ENCODE data around the gene CCL8. TPM values are rescaled to one million over a fixed set of nuclear protein-coding genes. Genes with fewer than 3 reads are reported as not detected.

CCL8 gene
- total RNA-seq, 1 donor from 2014 or later, result not detected

GRCh38 chr17:34285286-34285792 is 33.9 kb upstream of the CCL8 start, which contains the start of gene CCL11:
TSS of gene CCL11 (plus strand) at chr17:34285742. CDS start at chr17:34285809, 67 bp downstream.
- TF ChIP-seq, protein P1, sequence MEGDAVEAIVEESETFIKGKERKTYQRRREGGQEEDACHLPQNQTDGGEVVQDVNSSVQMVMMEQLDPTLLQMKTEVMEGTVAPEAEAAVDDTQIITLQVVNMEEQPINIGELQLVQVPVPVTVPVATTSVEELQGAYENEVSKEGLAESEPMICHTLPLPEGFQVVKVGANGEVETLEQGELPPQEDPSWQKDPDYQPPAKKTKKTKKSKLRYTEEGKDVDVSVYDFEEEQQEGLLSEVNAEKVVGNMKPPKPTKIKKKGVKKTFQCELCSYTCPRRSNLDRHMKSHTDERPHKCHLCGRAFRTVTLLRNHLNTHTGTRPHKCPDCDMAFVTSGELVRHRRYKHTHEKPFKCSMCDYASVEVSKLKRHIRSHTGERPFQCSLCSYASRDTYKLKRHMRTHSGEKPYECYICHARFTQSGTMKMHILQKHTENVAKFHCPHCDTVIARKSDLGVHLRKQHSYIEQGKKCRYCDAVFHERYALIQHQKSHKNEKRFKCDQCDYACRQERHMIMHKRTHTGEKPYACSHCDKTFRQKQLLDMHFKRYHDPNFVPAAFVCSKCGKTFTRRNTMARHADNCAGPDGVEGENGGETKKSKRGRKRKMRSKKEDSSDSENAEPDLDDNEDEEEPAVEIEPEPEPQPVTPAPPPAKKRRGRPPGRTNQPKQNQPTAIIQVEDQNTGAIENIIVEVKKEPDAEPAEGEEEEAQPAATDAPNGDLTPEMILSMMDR (IDR thresholded peaks at IDR 0.05; ENCODE audit: unreplicated experiment), result no peak
- no peaks in the 10 kb centered on the region for H3K36me3 Mint-ChIP-seq (ENCODE audit: insufficient read depth)
- no peak within 1 kb of the TSS for H3K27ac Mint-ChIP-seq
- DNase-seq (ENCODE audit: low spot score, unreplicated experiment), result no peak
- H3K4me3 Mint-ChIP-seq (ENCODE audit: low read depth), result no peak within 1 kb of the TSS
- H3K4me1 Mint-ChIP-seq (ENCODE audit: low read depth), result no peaks in the 10 kb centered on the region
- peaks cover 8% of the 10 kb centered on the region for H3K9me3 Mint-ChIP-seq (ENCODE audit: low read depth)
- H3K27me3 Mint-ChIP-seq, result peaks cover 14% of the 10 kb centered on the region

- no peak overlapping the region for H3K4me3 Mint-ChIP-seq (ENCODE audit: low read depth)
- no peaks in the 10 kb centered on the region for H3K9me3 Mint-ChIP-seq (ENCODE audit: low read depth)
- no peak overlapping the region for H3K27ac Mint-ChIP-seq
- TF ChIP-seq, protein P1 (IDR thresholded peaks at IDR 0.05; ENCODE audit: unreplicated experiment), result no peak
- peaks cover 14% of the 10 kb centered on the region for H3K27me3 Mint-ChIP-seq
- no peak for DNase-seq (ENCODE audit: low spot score, unreplicated experiment)
- H3K36me3 Mint-ChIP-seq (ENCODE audit: insufficient read depth), result no peaks in the 10 kb centered on the region
- no peaks in the 10 kb centered on the region for H3K4me1 Mint-ChIP-seq (ENCODE audit: low read depth)
Measured at GRCh38 chr17:34287875-34288274, 31.4 kb upstream of the CCL8 start.

DNA sequence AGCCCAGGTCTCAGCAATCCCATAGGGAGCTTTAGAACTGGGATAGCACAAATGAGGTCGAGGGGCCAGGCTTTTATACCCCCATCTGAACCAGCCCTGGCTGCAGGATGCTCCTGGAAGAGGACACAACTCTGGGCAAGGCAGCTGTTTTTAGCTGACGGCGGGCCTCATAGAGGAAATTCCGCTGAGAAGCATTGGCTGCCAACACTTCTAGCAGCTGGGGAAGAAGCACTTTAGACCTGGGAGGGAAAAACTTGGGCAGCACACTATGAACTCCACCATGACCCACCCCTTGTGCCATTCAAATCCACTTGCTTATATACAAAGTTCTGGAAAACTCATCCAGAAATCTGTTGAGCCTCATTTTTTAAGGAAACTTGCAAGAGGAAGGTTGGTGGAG is 28.6 kb upstream of the CCL8 start:
- H3K36me3 Mint-ChIP-seq (ENCODE audit: insufficient read depth), result no peaks in the 10 kb centered on the region
- H3K4me1 Mint-ChIP-seq (ENCODE audit: low read depth), result no peaks in the 10 kb centered on the region
- H3K4me3 Mint-ChIP-seq (ENCODE audit: low read depth), result no peak overlapping the region
- no peak overlapping the region for H3K27ac Mint-ChIP-seq
- TF ChIP-seq, protein P1 (IDR thresholded peaks at IDR 0.05; ENCODE audit: unreplicated experiment), result no peak
- peaks cover 9% of the 10 kb centered on the region for H3K27me3 Mint-ChIP-seq
- DNase-seq (ENCODE audit: low spot score, unreplicated experiment), result no peak
- no peaks in the 10 kb centered on the region for H3K9me3 Mint-ChIP-seq (ENCODE audit: low read depth)

DNA sequence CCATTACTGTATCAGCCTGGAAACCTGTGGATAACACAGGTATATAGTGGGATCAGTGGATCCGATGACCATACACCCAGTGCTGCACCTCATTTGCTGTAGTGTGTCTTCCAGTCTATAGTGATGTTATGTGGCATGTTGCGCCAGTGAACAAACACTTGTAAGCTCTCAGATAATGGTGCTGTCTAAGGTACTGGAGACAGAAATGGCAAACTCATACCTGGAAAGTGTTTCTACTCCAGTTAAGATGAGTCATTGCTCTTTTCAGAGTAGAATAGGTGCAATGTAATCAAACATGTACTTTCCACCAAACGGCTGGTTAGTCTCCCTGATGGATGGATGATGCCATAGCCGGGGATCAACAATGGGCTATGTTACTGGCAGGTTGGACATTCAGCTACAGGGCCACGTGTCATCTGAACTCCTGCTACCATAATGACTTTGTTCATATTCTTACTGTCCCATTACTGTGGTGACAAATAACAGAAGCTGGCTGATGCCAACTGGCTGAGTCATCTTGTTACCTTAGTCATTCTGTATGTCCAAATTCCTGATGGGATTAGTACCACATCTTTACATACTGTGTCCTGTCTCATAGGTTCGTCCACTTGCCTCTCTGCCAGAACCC is 27.4 kb upstream of the CCL8 start:
- H3K4me3 Mint-ChIP-seq (ENCODE audit: low read depth), result no peak overlapping the region
- no peaks in the 10 kb centered on the region for H3K36me3 Mint-ChIP-seq (ENCODE audit: insufficient read depth)
- peaks cover 9% of the 10 kb centered on the region for H3K27me3 Mint-ChIP-seq
- no peak overlapping the region for H3K27ac Mint-ChIP-seq
- no peak for DNase-seq (ENCODE audit: low spot score, unreplicated experiment)
- H3K9me3 Mint-ChIP-seq (ENCODE audit: low read depth), result no peaks in the 10 kb centered on the region
- TF ChIP-seq, protein P1 (IDR thresholded peaks at IDR 0.05; ENCODE audit: unreplicated experiment), result no peak
- no peaks in the 10 kb centered on the region for H3K4me1 Mint-ChIP-seq (ENCODE audit: low read depth)

DNA sequence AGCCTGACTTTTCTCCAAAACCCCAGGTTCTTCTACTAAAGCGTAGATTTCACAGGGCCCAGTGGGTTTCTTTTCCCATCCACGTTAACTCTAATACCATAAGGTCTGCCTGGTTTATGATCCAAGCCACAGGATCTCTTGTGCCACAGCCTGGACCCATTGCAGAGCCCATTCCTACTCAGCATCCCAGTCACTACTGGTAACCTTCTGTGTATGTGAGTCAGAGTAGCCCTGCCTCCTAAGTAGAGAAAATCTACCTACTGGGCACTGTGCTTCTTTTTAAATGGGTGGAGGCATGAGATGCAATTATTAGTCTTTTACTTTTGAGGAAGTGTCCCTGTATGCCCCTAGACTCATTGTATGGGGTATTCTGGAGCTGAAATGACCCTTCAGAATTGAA is 20.2 kb upstream of the CCL8 start:
- Mint-ChIP-seq H3K4me1 (ENCODE audit: low read depth) (peaks cover 2% of the 10 kb centered on the region), H3K27me3 (no peaks in the 10 kb centered on the region), H3K4me3 (ENCODE audit: low read depth) (peak overlapping the region; percentile 33), H3K27ac (no peak overlapping the region), H3K9me3 (ENCODE audit: low read depth) (no peaks in the 10 kb centered on the region), H3K36me3 (ENCODE audit: insufficient read depth) (no peaks in the 10 kb centered on the region)
- TF ChIP-seq, protein P1 (IDR thresholded peaks at IDR 0.05; ENCODE audit: unreplicated experiment), result no peak
- DNase-seq (ENCODE audit: low spot score, unreplicated experiment), result no peak
